Measurements from ENCODE around the gene SNX22.
"Not testable (repeated sequence)": the region's sequence is repeated elsewhere in the genome, so short reads cannot be mapped to it uniquely, and the experiment has no call there.

SNX22 gene

DNA sequence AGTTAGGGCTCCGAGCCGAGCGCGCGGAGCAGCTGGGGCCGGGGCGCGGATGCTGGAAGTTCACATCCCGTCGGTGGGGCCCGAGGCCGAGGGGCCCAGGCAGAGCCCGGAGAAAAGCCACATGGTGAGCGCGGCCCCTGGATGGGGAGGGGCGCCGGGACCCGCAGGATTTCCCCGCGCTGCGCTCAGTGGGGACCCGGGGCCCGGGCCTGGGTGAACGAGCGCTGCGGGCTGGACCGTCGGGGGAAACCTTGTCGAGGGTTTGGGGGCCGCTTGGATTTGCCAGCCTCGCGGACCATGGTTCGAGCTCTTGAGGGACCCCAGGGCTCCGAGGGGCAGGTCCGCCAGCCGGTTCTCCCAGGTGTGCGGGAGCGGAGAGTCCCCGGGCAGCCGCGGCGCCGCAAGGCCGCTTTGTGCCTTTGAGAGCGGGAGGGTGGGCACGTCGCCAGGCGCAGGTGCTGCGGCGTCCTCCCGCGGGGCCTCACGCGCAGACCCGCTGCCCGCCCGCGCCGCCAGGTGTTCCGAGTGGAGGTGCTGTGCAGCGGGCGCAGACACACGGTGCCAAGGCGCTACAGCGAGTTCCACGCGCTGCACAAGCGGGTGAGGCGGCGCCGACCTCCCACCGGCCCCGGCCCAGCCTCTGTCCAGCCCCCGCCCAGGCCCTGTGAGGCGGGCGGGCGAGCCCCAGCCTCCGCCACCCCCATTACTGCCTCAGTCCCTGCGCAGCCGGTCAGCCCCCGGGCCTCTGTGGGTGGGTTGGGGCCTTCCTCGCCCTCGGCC lies at the start of gene SNX22:
Gene SNX22, plus strand, starts transcription at position 5 of the 780 bp plus-strand sequence. Its CDS starts 45 bp downstream, at position 50.
- DNase-seq = no peak

DNA sequence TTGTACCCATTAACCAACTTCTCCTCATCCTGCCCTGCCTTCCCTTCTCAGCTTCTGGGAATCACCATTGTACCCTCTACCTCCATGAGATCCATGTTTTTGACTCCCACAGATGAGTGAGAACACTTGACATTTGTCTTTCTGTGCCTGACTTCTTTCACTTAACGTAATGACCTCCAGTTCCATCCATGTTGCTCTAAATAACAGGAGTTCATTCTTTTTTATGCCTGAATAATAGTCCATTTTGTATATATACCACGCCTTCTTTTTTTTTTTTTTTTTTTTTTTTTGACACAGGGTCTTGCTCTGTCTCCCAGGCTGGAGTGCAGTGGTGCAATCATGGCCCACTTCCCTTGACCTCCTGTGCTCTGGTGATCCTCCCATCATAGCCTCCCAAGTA lies 49.0 kb upstream of the SNX22 start:
- DNase-seq = no peak

DNA sequence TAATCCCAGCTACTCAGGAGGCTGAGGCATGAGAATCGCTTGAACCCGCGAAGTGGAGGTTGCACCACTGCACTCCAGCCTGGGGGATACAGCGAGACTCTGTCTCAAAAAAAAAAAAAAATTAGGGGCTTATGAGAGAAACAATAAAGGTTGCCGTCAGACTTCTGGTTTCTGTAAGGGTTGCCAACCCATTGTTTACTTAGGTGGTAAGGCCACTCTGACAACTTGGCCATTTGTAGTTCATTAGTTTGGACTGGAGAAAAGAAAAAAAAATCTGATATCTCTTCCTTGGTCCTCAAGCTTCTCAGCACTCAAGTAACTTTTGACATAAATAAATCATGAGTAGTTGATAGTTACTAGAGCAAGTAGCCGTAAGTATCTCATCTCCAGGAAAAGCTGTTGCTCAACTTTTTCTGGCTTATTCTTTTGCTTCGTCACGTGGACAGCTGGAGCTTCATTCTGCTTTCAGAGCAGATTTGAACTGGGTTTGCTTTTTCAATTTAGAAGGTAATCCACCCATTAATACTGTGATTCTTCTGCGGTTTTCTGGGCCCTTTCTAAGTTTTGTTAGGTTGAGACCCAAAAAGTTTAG lies 46.3 kb upstream of the SNX22 start:
- no peak for DNase-seq

DNA sequence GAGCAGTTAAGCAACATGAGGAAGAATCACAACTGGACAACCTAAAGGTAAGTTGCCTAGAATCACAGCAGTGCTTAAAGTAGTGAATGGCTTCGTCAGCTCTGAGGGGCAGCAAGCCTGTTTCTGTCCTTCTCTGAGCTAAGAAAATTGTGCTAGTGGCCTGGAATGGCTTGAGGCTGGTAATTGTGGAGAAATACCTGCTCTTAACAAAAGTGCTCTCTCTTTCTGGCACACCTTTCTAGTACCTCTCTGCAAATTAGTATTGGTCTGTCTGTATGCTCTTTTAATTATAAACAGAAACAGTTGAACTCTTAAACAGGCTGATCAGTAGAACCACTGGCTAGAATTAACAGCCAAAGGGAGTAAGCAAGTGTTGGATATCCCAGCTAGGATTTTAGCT lies 44.2 kb upstream of the SNX22 start:
- no peak for DNase-seq

DNA sequence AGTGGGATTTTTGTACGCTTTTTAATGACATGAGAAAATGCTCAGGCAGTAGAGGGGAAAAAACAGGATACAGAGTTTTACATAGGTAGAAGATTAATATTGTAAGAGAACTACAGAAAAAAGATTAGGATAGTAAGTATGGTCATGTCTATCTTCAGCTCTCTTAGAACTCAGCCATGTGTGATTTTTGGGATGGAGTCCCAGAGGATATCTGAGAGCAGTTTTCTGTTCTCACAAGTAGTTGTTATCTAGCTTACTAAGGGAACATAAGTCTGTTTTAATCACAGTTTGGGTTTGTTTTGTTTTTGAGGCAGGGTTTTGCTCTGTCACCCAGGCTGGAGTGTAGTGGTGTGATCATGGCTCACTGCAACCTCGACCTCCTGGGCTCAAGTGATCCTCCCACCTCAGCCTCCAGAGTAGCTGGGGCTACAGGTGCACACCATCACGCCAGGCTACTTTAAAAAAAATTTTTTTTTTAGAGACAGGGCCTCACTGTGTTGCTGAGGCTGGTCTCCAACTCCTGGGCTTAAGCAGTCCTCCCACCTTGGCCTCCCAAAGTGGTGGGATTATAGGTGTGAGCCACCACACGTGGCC lies 41.3 kb upstream of the SNX22 start:
- DNase-seq = not testable (repeated sequence)

DNA sequence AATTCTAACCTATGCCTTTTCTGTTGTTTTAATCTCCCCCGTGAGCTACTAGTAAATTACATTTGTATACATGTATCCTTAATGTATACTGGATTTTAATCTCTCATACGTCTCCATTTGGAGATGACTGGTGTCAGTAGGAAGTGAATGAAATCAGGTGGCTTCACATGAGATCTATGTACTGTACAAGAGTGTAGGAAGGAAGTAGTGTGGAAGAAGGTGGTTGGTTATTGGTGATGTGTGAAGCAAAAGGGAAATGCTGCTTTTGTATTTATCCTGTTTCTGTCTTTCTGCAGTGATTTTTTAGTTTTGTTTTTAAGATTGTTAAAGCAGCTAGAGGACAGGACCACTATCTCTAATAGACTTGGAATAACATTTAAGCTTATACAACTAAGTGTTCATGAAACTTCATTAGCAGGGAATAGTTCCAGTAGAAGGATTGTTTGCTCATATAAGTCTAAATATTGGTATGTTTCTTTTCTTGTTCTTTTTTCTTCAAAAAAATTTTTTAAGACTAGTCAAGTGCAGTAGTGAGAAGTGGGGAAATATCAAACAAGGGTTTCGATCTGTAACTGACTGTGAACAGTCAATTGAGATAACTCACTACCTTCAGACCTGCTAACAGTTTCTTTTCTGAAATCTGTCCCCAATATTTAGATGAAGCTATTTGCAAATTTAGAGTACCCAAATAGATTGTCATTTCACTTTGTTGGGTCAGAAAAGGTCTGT lies 40.4 kb upstream of the SNX22 start:
- no peak for DNase-seq

DNA sequence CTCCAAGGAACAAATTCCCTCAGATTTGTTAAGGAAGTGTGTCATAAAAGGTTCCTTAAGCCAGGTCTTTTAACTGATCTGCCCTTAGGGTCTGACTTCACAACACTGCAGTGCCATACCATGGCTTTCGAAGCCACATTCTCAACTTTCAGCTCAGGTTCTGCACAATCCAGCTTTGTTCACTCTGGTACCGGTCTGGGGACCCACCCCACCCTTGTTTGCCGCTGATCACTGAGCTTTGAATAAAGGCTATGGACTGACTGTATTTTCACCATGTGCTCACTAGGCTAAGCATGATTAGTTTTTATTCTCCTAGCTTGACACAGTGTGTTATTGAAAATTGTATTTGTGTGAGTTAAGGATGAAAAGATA lies 39.9 kb upstream of the SNX22 start:
- no peak for DNase-seq

DNA sequence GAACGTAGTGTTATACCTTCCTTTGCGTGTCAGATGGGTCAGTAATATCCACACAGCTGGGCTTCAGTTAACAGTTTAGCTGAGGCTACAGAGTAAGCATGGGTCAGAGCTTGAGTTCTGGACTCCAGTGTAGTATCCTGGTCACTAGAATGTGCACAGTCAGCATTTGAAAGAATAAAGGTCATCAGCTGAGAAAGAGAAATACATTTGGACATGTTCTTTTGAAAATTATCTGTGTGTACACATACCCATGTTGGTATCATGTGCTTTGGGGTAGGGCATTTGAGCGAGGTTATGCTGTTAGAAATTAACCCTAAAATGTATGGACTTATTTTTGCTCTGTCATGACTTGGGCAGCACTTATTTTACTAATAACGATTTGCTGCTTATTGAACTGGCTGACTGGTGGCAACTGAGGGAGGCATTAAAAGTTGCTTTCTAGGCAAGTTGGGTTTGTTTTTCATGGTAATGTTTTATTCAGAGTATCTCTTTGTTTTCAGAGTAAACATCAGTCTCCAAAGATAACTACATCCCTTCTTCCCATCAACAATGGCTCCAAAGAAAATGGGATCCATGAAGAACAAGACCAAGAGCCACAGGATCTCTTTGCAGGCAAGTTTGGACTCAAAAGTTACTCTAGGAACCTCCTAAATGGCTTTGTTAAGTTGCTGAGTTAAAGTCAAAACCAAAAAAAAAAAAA lies 39.3 kb upstream of the SNX22 start:
- DNase-seq = no peak

DNA sequence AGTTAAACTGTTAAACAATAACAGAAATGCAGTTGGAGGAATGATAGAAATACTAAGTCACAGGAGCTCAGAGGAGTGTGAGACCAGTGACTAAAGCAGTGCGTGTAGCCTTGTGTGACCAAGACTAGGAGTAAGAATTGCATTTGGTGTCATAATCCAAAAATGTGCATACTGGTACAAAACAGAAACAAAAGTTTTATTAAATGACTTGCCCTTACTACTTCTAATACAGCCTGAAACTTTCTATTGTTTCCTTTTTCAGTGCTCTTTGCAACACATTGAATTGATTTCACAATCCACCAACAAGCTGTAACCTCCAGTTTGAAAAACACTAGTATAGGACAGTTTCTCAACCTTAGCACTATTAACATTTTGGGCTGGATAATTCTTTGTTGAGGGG lies 38.6 kb upstream of the SNX22 start:
- no peak for DNase-seq

DNA sequence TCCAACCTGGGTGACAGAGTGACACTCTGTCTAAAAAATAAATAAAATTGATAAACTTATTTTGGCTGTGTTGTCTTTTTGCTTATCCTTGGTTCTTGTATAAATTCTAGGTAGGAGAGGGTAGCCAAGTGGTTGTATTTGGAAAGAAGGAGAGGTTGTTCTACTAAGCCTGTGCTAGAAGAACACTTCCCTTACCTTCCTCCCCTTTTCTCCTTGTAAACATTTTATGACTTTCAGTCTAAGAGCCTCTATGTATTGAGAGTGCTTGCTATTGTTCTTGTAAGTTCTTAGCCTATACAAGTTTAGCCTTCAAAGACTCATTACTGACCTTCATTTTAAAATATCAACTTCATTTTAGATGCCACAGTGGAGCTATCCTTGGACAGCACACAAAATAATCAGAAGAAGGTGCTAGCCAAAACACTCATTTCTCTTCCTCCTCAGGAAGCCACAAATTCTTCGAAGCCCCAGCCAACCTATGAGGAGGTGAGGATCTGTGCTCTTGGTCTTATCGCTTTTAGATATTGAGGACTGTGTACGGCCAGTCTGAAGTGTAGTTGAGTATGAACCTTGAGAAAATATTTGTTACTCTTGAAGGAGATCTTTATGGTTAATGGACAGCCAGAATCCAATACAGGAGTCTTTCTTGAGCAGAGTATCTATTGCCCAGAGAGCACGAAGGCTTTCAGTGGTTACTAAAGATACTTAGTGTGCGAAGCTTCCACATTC lies 33.6 kb upstream of the SNX22 start:
- no peak for DNase-seq

DNA sequence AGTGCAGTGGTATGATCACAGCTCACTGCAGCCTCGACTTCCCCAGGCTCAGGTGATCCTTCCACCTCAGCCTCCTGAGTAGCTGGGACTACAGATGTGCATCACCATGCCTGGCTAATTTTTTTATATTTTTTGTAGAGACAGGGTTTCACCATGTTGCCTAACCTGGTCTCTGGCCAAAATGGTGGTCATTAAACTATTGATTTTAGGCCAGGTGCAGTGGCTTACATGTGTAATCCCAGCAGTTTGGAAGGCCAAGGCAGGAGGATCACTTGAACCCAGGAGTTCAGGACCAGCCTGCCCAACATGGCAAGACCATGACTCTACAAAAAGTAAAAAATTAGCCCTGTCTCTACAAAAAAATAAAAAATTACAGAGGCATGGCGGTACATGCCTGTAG lies 31.2 kb upstream of the SNX22 start:
- not testable (repeated sequence) for DNase-seq

DNA sequence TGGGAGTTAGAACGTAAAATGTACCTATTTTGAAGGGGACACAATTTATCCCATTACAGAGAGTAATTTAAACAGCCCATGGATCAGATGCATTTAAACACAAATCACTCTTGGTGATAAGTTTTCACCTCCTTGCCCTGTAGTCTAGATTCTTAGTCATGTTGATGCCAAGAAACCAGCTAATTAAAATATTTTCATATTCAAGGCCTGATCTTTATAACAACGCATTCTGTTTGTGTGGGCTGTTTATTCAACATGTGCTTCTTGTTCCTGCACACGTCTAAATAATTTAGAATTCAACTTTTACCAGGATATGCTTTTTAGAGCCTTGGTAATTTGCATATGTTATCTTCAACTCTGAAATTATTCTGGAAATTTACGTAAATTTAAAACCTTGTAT lies 29.9 kb upstream of the SNX22 start:
- no peak for DNase-seq

DNA sequence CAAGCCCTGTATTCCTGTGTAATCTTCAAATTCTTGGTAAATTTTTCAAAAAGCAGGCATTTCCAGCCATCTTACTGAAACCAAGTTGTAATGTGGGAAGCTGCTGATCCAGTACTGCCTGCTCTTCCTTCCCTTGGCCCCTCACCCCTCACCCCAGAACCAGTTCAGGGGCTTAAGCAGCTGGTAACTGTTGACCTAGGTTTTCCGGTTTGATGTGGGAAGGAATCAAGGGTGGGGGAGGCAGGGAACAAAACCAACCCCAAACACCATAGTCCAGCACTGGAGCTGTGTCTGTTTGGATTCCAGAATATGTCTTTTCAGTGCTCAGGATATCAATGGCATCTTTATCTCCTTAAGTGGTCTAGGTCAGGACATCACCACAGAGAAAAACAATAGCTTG lies 29.1 kb upstream of the SNX22 start:
- DNase-seq = no peak

DNA sequence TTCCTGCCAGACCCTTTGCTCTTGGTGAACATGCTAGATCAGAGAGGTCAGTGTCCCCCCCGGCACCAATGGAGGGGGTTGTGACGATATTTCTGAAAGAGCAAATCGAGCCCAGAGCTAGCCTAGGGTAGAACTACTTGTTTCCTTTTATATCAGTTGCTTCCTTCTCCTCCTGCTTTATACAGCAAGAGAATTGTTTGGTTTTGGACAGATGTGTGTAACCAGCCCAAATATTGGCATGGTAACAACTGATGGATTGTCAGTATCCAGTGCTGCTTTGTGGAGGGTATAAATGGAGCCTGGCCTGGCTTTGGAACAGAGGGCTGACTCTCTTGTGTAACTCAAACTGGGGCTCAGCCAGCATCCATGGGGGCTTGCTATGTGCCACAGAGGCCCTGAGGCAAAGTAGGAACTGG lies 28.6 kb upstream of the SNX22 start:
- DNase-seq = no peak

DNA sequence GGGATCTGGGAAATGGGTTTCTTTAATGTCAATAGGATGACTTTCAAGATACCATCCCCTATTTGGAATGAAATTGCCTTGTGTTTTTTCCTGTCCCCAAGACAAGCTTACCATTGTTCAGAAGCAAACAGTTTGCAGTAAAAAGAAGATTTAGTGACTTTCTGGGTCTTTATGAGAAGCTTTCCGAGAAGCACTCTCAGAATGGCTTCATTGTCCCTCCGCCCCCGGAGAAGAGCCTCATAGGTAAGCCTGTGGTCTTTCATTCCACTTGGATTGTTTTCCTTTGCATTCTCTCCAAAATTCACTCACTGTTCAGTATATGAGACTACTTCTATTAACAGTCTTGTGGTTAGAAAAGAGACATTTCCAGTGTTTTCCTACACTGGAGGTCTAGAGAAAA lies 25.6 kb upstream of the SNX22 start:
- DNase-seq = no peak

DNA sequence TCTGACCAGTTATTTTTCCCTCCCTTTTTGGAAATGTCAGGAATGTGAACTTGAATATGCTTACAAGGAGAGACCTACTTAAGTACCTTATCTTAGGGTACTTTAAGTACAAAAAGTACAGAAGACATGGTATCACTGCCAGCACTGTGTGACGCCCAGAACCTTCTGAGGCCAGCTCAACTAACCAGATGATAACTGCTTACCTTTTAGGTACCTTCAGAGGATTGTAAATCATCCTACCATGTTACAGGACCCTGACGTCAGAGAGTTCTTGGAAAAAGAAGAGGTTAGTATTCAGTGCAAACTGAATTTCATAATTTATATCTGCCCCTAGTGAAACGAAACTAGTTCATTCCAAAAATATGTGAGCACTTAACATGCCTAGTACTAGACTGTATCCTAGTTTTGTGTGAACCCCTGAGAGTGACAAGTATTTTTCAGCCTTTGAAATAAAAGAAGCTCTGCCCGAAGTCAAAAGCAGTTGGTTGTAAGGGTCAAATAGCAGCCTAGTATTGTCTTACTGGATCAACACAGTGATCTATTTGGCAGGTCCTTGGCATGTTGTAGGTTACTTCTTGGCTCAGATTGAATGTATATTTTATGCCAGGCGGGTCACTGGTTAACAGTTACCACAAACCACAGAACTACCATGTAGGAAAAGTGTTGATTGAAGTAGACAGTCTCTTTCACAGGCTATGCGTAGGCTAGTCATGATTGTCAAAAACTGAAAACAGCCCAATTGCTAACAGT lies 23.8 kb upstream of the SNX22 start:
- DNase-seq = no peak

DNA sequence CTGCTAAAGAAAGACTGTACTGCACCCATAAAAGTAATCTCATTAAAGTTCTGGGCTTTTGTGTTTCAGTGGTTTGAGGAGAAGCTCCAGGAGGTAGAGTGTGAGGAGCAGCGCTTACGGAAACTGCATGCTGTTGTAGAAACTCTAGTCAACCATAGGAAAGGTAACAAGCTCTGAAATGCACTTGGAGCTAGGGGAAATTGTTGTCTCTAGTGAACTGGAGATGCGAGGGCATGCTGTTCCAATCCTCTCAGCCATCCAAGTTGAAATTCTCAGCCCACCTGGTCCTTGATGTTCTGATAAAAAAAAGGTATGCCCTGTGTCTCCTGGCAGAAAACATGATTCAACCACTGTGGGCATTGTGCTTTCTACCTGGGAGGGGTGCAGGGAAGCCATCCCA lies 21.4 kb upstream of the SNX22 start:
- no peak for DNase-seq

DNA sequence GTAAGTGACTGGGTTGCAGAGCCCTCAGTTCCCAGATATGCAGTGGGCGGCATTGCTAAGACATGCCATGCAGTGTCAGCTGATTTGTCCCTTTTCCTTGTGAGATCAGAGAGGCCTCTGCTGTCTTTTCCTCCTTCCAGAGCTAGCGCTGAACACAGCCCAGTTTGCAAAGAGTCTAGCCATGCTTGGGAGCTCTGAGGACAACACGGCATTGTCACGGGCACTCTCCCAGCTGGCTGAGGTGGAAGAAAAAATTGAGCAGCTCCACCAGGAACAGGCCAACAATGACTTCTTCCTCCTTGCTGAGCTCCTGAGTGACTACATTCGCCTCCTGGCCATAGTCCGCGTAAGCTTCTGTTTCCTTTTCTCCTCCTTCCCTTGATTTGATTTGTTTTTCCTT lies 20.0 kb upstream of the SNX22 start:
- DNase-seq = no peak

DNA sequence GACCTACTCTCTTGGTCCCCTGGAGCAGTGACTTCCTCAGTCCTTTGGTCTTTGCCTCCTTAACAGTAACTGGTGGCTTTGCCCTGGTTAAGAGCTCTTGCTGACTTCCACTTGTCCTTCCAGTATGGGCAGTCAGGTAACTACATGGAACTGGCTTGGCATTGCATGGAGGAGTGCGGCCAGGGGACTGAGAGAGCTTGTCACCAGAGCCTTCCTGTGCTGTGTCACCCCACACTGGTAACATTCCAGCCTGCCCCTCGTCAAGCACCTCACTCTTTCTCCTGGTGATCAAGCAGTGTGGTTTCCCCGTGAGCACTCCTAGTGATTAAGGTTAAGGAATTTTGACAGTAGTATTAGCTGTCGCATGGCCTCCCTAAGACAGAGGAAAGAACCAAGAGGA lies 19.3 kb upstream of the SNX22 start:
- no peak for DNase-seq

DNA sequence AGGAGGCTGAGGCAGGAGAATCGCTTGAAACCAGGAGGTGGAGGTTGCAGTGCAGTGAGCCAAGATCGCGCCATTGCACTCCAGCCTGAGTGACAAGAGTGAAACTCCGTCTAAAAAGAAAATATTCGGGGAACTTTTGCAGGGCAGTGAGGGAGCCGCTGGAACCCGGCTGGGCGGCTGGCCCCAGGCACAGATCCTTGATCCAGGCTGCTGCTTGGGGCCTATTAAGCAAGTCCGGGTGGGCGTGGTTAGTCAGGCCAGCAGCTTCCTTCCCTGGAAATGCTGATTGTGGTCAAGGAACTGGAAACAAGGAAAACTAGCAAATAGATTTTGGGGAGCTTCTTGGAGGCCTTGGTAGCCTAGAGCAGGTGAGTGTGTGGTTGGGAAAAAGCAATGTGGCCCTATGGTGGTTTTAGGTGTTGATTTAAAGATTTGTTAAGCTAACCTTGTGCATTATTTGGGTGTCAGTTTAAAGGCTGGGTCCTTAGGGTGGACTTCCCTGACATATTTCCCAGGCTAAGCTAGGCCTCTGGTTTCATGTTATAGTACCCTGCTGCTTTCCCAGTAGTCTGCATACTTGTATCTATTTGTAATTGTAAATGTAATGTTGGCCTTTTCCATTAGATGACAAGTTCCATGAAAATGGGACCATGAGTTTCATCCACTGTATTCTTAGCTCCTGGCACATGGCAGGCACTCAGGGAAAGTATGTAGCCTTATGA lies 17.7 kb upstream of the SNX22 start:
- no peak for DNase-seq

DNA sequence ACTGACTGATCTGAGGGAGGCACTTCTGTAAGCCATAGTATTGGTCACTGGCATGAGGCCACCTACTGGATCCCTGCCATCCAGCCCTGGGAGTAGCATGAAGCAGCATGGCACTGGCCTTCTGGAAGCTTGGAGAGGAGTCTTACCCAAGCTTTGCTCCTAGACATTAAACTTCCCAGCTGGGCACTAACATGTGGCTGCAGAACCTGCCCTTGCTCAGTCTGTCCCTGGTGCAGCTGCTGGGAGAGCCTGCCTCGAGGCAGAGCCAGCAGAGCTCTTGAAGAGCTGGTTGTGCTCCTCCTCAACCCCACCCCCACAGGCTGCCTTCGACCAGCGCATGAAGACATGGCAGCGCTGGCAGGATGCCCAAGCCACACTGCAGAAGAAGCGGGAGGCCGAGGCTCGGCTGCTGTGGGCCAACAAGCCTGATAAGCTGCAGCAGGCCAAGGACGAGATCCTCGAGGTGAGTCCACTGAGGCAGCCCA lies 17.1 kb upstream of the SNX22 start:
- no peak for DNase-seq

Measured in NCI-H446 treated with DMSO at 0.1 percent for 48 hours (cell line).